MM.1S (cell line): ENCODE measurements around the gene CYYR1.

ENCODE experiments used
- DNase-seq: peaks from one replicate; pipeline ENCODE4 v3.0.0-alpha.2; 2015
- H2AFZ ChIP-seq: fragments of 300-600 bp; sonication (generic); 2 replicates; pipeline ENCODE4 v1.6.0; 2016; ENCODE audit warnings: antibody characterized with exemption, low read length
- H3F3A ChIP-seq: fragments of 300-600 bp; sonication (generic); 2 replicates; pipeline ENCODE4 v1.6.1; 2016; ENCODE audit warnings: mild to moderate bottlenecking, antibody characterized with exemption, low read length, moderate library complexity, mixed read lengths; ENCODE audit not compliant: insufficient read depth
- H3K27ac ChIP-seq: fragments of 300-600 bp; sonication (generic); 2 replicates; pipeline ENCODE4 v1.5.1; 2016; ENCODE audit warnings: mild to moderate bottlenecking, low read length
- H3K27me3 ChIP-seq: fragments of 300-600 bp; sonication (generic); replicated peaks from 2 replicates; pipeline ENCODE4 v1.6.0; 2016; ENCODE audit warnings: low read length; ENCODE audit not compliant: insufficient read depth
- H3K36me3 ChIP-seq: fragments of 300-600 bp; sonication (generic); replicated peaks from 2 replicates; pipeline ENCODE4 v1.6.1; 2016; ENCODE audit warnings: mild to moderate bottlenecking, low read length, mixed read lengths; ENCODE audit not compliant: insufficient read depth
- H3K4me1 ChIP-seq: fragments of 300-600 bp; sonication (generic); 2 replicates; pipeline ENCODE4 v1.6.1; 2016; ENCODE audit warnings: low read length, mixed read lengths
- H3K4me2 ChIP-seq: fragments of 300-600 bp; sonication (generic); 2 replicates; pipeline ENCODE4 v1.6.0; 2016; ENCODE audit warnings: low read depth, low read length
- H3K4me3 ChIP-seq: fragments of 300-600 bp; sonication (generic); 2 replicates; pipeline ENCODE4 v1.5.1; 2016; ENCODE audit warnings: low read length, mixed read lengths
- H3K79me2 ChIP-seq: fragments of 300-600 bp; sonication (generic); 2 replicates; pipeline ENCODE4 v1.6.1; 2016; ENCODE audit warnings: mixed run types, low read length, mixed read lengths
- H3K9ac ChIP-seq: fragments of 300-600 bp; sonication (generic); 2 replicates; pipeline ENCODE4 v1.6.1; 2016; ENCODE audit warnings: low read length, mixed read lengths
- H3K9me2 ChIP-seq: fragments of 300-600 bp; sonication (generic); replicated peaks from 2 replicates; pipeline ENCODE4 v1.6.1; 2016; ENCODE audit warnings: mild to moderate bottlenecking, low read length, mixed read lengths; ENCODE audit not compliant: insufficient read depth
- H3K9me3 ChIP-seq: fragments of 300-600 bp; sonication (generic); replicated peaks from 2 replicates; pipeline ENCODE4 v1.6.1; 2016; ENCODE audit warnings: mild to moderate bottlenecking, low read length, mixed read lengths; ENCODE audit not compliant: insufficient read depth
- H4K20me1 ChIP-seq: fragments of 300-600 bp; sonication (generic); 2 replicates; pipeline ENCODE4 v1.6.1; 2016; ENCODE audit warnings: mild to moderate bottlenecking, low read length, moderate library complexity, mixed read lengths; ENCODE audit not compliant: insufficient read depth
- CTCF ChIP-seq: fragments of 300-600 bp; sonication (generic); IDR thresholded peaks from 2 replicates; pipeline ENCODE4 v1.5.1; 2016; ENCODE audit warnings: antibody characterized with exemption, low read length, mixed read lengths
- EZH2 ChIP-seq: fragments of 300-600 bp; sonication (generic); optimal IDR thresholded peaks from 2 replicates; pipeline ENCODE3; 2017; ENCODE audit warnings: low read depth, mild to moderate bottlenecking, antibody characterized with exemption, low read length, mixed read lengths
- EZH2phosphoT487 ChIP-seq: fragments of 300-600 bp; sonication (generic); IDR thresholded peaks from 2 replicates; pipeline ENCODE4 v1.6.1; 2018; ENCODE audit warnings: antibody characterized with exemption, low read length

Gene CYYR1

GRCh38 chr21:26595971-26596370, 22.9 kb upstream of the CYYR1 start:
- Histone ChIP-seq H3K4me1 (no peaks in the 10 kb centered on the region), H3K9me3 (no peaks in the 10 kb centered on the region), H3K9me2 (no peaks in the 10 kb centered on the region), H3K36me3 (no peaks in the 10 kb centered on the region), H3F3A (no peaks in the 10 kb centered on the region), H4K20me1 (no peaks in the 10 kb centered on the region), H3K79me2 (no peaks in the 10 kb centered on the region), H3K27ac (no peak overlapping the region), H2AFZ (no peak overlapping the region), H3K27me3 (no peaks in the 10 kb centered on the region), H3K4me3 (no peak overlapping the region), H3K4me2 (no peak overlapping the region), H3K9ac (no peak overlapping the region)
- no peak for TF ChIP-seq EZH2phosphoT487
- no peak for TF ChIP-seq CTCF
- no peak for TF ChIP-seq EZH2
- no peak for DNase-seq

GRCh38 chr21:26593800-26594199, 20.7 kb upstream of the CYYR1 start:
- H3K9me2 ChIP-seq: no peaks in the 10 kb centered on the region
- H3K79me2 ChIP-seq: no peaks in the 10 kb centered on the region
- H3K4me1 ChIP-seq: no peaks in the 10 kb centered on the region
- no peak overlapping the region for H3K9ac ChIP-seq
- H3K9me3 ChIP-seq: no peaks in the 10 kb centered on the region
- H3K27me3 ChIP-seq: no peaks in the 10 kb centered on the region
- no peak overlapping the region for H3K4me2 ChIP-seq
- DNase-seq: no peak
- TF ChIP-seq EZH2 (no peak), EZH2phosphoT487 (no peak), CTCF (no peak)
- no peak overlapping the region for H2AFZ ChIP-seq
- H4K20me1 ChIP-seq: no peaks in the 10 kb centered on the region
- no peak overlapping the region for H3K27ac ChIP-seq
- H3K36me3 ChIP-seq: no peaks in the 10 kb centered on the region
- no peak overlapping the region for H3K4me3 ChIP-seq
- H3F3A ChIP-seq: no peaks in the 10 kb centered on the region

GRCh38 chr21:26591543-26591942, 18.5 kb upstream of the CYYR1 start:
- DNase-seq: no peak
- Histone ChIP-seq H3K79me2 (no peaks in the 10 kb centered on the region), H3K9me3 (no peaks in the 10 kb centered on the region)

GRCh38 chr21:26588446-26588845, 15.4 kb upstream of the CYYR1 start:
- H3K79me2 ChIP-seq: no peaks in the 10 kb centered on the region
- no peaks in the 10 kb centered on the region for H4K20me1 ChIP-seq
- no peaks in the 10 kb centered on the region for H3K27me3 ChIP-seq
- H3K9me3 ChIP-seq: no peaks in the 10 kb centered on the region
- H3K36me3 ChIP-seq: no peaks in the 10 kb centered on the region
- no peak overlapping the region for H3K4me3 ChIP-seq
- no peak overlapping the region for H3K9ac ChIP-seq
- H2AFZ ChIP-seq: no peak overlapping the region
- H3K9me2 ChIP-seq: no peaks in the 10 kb centered on the region
- H3K27ac ChIP-seq: no peak overlapping the region
- peaks cover 5% of the 10 kb centered on the region; the same call in 1 of the 2 replicates for H3K4me1 ChIP-seq
- no peak overlapping the region for H3K4me2 ChIP-seq
- no peaks in the 10 kb centered on the region for H3F3A ChIP-seq
- TF ChIP-seq CTCF: no peak
- TF ChIP-seq EZH2phosphoT487: no peak
- no peak for TF ChIP-seq EZH2
- DNase-seq: no peak

More at GRCh38 chr21:26591543-26591942, 18.5 kb upstream of the CYYR1 start:
- H3K27me3 ChIP-seq: no peaks in the 10 kb centered on the region
- H3F3A ChIP-seq: no peaks in the 10 kb centered on the region
- H3K4me2 ChIP-seq: no peak overlapping the region
- H2AFZ ChIP-seq: no peak overlapping the region
- no peak overlapping the region for H3K4me3 ChIP-seq
- no peaks in the 10 kb centered on the region for H3K4me1 ChIP-seq
- no peak for TF ChIP-seq EZH2phosphoT487
- H3K9me2 ChIP-seq: no peaks in the 10 kb centered on the region
- no peak overlapping the region for H3K9ac ChIP-seq
- H4K20me1 ChIP-seq: no peaks in the 10 kb centered on the region
- no peaks in the 10 kb centered on the region for H3K36me3 ChIP-seq
- no peak overlapping the region for H3K27ac ChIP-seq
